ENCODE data around the gene PARP4. TPM values are rescaled to one million over a fixed set of nuclear protein-coding genes. Genes with fewer than 3 reads are reported as not detected.

Gene PARP4
- total and polyA plus RNA-seq, 2 of the 4 experiments (the other 2 are of a cell fraction): 31.7 to 50.2 TPM

DNA sequence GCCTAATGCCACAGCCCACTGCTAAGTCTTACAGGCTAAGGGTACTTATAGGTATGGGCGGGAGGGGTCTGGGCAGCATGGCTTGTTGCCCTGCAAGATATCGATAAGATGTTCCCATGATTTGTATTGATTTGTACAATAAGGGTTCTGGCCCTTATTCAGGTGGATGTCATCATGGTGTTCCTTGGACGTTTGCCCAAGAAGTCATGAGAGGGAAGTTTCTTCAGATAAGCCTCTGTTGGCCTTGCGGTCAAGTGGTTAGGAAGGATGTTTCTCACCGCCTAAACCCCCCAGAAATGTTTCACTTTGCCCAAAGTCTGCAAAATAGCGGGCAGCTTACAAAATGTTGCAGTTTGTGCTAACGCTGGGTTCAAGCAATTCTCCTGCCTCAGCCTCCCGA lies 7.3 kb downstream of the PARP4 start:
- intact Hi-C loops (cut with micrococcal nuclease): no loop called here
- CTCF ChIA-PET: no interaction called here
- Histone ChIP-seq H2AK9ac (replicated peaks; ENCODE audit: low read depth, low read length, poor library complexity) (no peak overlapping the region), H3K27ac (ENCODE audit: insufficient read depth, low read length) (no peak overlapping the region), H3K14ac (replicated peaks; ENCODE audit: low read depth, low read length) (no peak overlapping the region), H2BK20ac (ENCODE audit: low read depth, low read length) (no peak overlapping the region), H3K9me1 (ENCODE audit: insufficient read depth, low read length) (peaks cover 10% of the 10 kb centered on the region), H4K8ac (ENCODE audit: low read depth in 2 of 2, low read length in 2 of 2) (no peak overlapping the region), H3K9me3 (ENCODE audit: control insufficient read depth, insufficient read depth, low read length) (no peaks in the 10 kb centered on the region; the same call in 1 of the 2 replicates), H2BK5ac (ENCODE audit: low read depth, low read length, poor library complexity, severe bottlenecking) (no peak overlapping the region), H2BK120ac (ENCODE audit: low read depth, low read length) (no peak overlapping the region), H3K27me3 (ENCODE audit: control insufficient read depth, insufficient read depth, low read length) (no peaks in the 10 kb centered on the region), H3K4me1 (ENCODE audit: control insufficient read depth, insufficient read depth, low read length) (peaks cover 14% of the 10 kb centered on the region), H4K20me1 (ENCODE audit: insufficient read depth, low read length) (peaks cover 21% of the 10 kb centered on the region), H3K18ac (ENCODE audit: low read depth, low read length) (no peak overlapping the region), H3K23ac (ENCODE audit: low read depth, low read length) (no peak overlapping the region; the same call in 1 of the 2 replicates), H3K36me3 (ENCODE audit: control insufficient read depth, insufficient read depth, low read length) (peaks cover 12% of the 10 kb centered on the region), H2AFZ (replicated peaks; ENCODE audit: low read length, poor library complexity) (peak overlapping the region; percentile 32), H2AK5ac (ENCODE audit: low read depth, low read length) (no peak overlapping the region; the same call in 1 of the 2 replicates), H3K4me2 (ENCODE audit: low read depth, low read length) (no peak overlapping the region), H3K9ac (ENCODE audit: low read depth, low read length) (no peak overlapping the region), H4K91ac (ENCODE audit: insufficient read depth, low read depth, low read length) (no peak overlapping the region), H3K56ac (ENCODE audit: extremely low read depth, insufficient read depth, low read length) (no peak overlapping the region), H2BK15ac (ENCODE audit: low read depth, low read length) (no peak overlapping the region), H3K4me3 (ENCODE audit: insufficient read depth, low read depth, low read length) (no peak overlapping the region), H4K5ac (ENCODE audit: low read depth, low read length) (no peak overlapping the region), H3K79me1 (ENCODE audit: low read depth in 1 of 2, low read length in 2 of 2) (peaks cover 5 to 72% of the 10 kb centered on the region in 2 experiments; a peak in 3 of 4 replicates), H3K4ac (ENCODE audit: low read depth, low read length) (no peak overlapping the region)
- in situ Hi-C loops (cut with MboI; ENCODE audit: low sequenced_read_pairs): no loop called here
- TF ChIP-seq RCOR1 (IDR thresholded peaks at IDR 0.05; ENCODE audit: insufficient replicate concordance, low read length) (no peak), CTCF (conservative IDR thresholded peaks at IDR 0.05; ENCODE audit: low read depth, low read length) (no peak), CHD1 (IDR thresholded peaks at IDR 0.05; ENCODE audit: low read depth, low read length) (no peak), USF2 (IDR thresholded peaks at IDR 0.05; ENCODE audit: low read depth, low read length) (no peak), ELK1 (IDR thresholded peaks at IDR 0.05; ENCODE audit: borderline replicate concordance, low read depth, low read length) (no peak), BHLHE40 (IDR thresholded peaks at IDR 0.05; ENCODE audit: low read depth, low read length) (no peak), POLR2A (IDR thresholded peaks at IDR 0.05; ENCODE audit: low read depth, low read length) (no peak), RAD21 (IDR thresholded peaks at IDR 0.05; ENCODE audit: low read length) (no peak), FOS (IDR thresholded peaks at IDR 0.05; ENCODE audit: low read depth, low read length) (no peak), NFE2L2 (IDR thresholded peaks at IDR 0.05; ENCODE audit: low read depth, low read length) (no peak), RFX5 (IDR thresholded peaks at IDR 0.05; ENCODE audit: low read depth, low read length) (no peak), MXI1 (IDR thresholded peaks at IDR 0.05; ENCODE audit: borderline replicate concordance, low read depth, low read length) (no peak), CEBPB (IDR thresholded peaks at IDR 0.05; ENCODE audit: low read depth, low read length) (no peak), MAZ (IDR thresholded peaks at IDR 0.05; ENCODE audit: borderline replicate concordance, low read depth, low read length) (no peak), SMC3 (IDR thresholded peaks at IDR 0.05; ENCODE audit: low read depth, low read length) (no peak), MAFK (IDR thresholded peaks at IDR 0.05; ENCODE audit: low read depth, low read length) (no peak)
- ATAC-seq (ENCODE audit: low read depth): no peak
- dilution Hi-C loops (cut with HindIII; ENCODE audit: low sequenced_read_pairs, unreplicated experiment): no loop called here
- no peak for DNase-seq
- POLR2A ChIA-PET (ENCODE audit: unreplicated experiment): no interaction called here
- WGBS, 2 experiments (ENCODE audit: extremely low coverage in 2 of 2, insufficient read length in 1 of 2): 100% methylated on average over 2 of the region's 8 CpGs; no CpG with 5 or more reads in 1 of the 2 experiments
- BruUV-seq (replicated peaks): no TSS peak

Data from IMR-90 (cell line).